Mucosa of descending colon (tissue), 3 donors: Measurements from ENCODE around the gene ARID1B. TPM values are rescaled to one million over a fixed set of nuclear protein-coding genes. Genes with fewer than 3 reads are reported as not detected.
A peak's percentile ranks its signal among the peaks of the same experiment; 100 is the strongest.

Experiments
- ATAC-seq: fragments of 200-7000 bp; cut with Tn5 transposase; one replicate; pipeline ENCODE4 v1.9.1; 2020; ENCODE audit warnings: mild to moderate bottlenecking, moderate library complexity
- DNase-seq, 3 donors: peaks; one replicate each; pipeline ENCODE4 v3.0.0-alpha.2; 2020
- H3K36me3 ChIP-seq: fragments of 200-600 bp; one replicate; pipeline ENCODE4 v1.8.0; 2021; ENCODE audit warnings: low read depth, mild to moderate bottlenecking
- H3K4me1 ChIP-seq: fragments of 200-600 bp; one replicate; pipeline ENCODE4 v1.8.0; 2021; ENCODE audit warnings: low read depth, mild to moderate bottlenecking
- H3K4me3 ChIP-seq: fragments of 200-600 bp; one replicate; pipeline ENCODE4 v1.8.0; 2021; ENCODE audit warnings: mild to moderate bottlenecking
- H3K9me3 ChIP-seq: fragments of 200-600 bp; one replicate; pipeline ENCODE4 v1.8.0; 2021; ENCODE audit warnings: mild to moderate bottlenecking
- CTCF ChIP-seq: fragments of 200-600 bp; IDR thresholded peaks from one replicate; pipeline ENCODE4 v1.8.0; 2022; ENCODE audit warnings: antibody characterized with exemption, mild to moderate bottlenecking
- intact Hi-C, 2 donors: fragments of 100-400 bp; cut with DNase I in 1 of 2; cut with micrococcal nuclease in 1 of 2; formaldehyde crosslinking; loops; one replicate each; pipeline versions ENCODE4 v1.11.0 to v1.11.1; 2022; cut with DNase I, micrococcal nuclease
- total RNA-seq, 3 donors: library from RNA; stranded (reverse); fragmentation: NEBNext Ultra II Directional in 2 of 3; extraction: Animal tissue kit (Norgen Biotek cat#: 25700) in 2 of 3; gene quantifications; one replicate each; pipeline versions ENCODE4 v1.2.1 to v1.2.4, GENCODE V29; 2021 to 2023
- donor health status: DM: no; HTN: no; CAD: no; lungs with moderate emphysema.
- donor health status: DM: no; HTN: no; CAD: no.
- donor health status: DM: no; HTN: yes; CAD: no.

Gene ARID1B
- total RNA-seq, 3 donors from 2014 or later = 71.8 to 102 (median 101) TPM

GRCh38 chr6:157019115-157019641 lies 242.0 kb downstream of the ARID1B start:
- intact Hi-C loops = no loop called here
- TF ChIP-seq CTCF = no peak
- H3K36me3 ChIP-seq = peaks cover 6% of the 10 kb centered on the region
- H3K4me3 ChIP-seq = no peak overlapping the region
- DNase-seq = no peak
- H3K4me1 ChIP-seq = peaks cover 12% of the 10 kb centered on the region
- no peaks in the 10 kb centered on the region for H3K9me3 ChIP-seq
- no peak for ATAC-seq

- Histone ChIP-seq H3K4me1 (peaks cover 12% of the 10 kb centered on the region), H3K4me3 (no peak overlapping the region), H3K36me3 (peaks cover 6% of the 10 kb centered on the region), H3K9me3 (no peaks in the 10 kb centered on the region)
- intact Hi-C loops = no loop called here
- TF ChIP-seq CTCF = no peak
- no peak for DNase-seq
- no peak for ATAC-seq
Observed at GRCh38 chr6:157019733-157020132, 242.6 kb downstream of the ARID1B start.

- DNase-seq = no peak
- Histone ChIP-seq H3K4me1 (peaks cover 12% of the 10 kb centered on the region), H3K4me3 (no peak overlapping the region), H3K36me3 (peaks cover 6% of the 10 kb centered on the region), H3K9me3 (no peaks in the 10 kb centered on the region)
- ATAC-seq = no peak
- intact Hi-C loops = no loop called here
- no peak for TF ChIP-seq CTCF
Observed at GRCh38 chr6:157020398-157020797, 243.2 kb downstream of the ARID1B start.

GRCh38 chr6:157020881-157021343 lies 243.7 kb downstream of the ARID1B start:
- H3K4me1 ChIP-seq = peaks cover 12% of the 10 kb centered on the region
- no peaks in the 10 kb centered on the region for H3K9me3 ChIP-seq
- intact Hi-C loops = no loop called here
- ATAC-seq (peak; percentile 45), DNase-seq (peak in 1 of 3 donors; percentile 69)
- no peak for TF ChIP-seq CTCF
- peak overlapping the region; percentile 39 for H3K4me3 ChIP-seq
- H3K36me3 ChIP-seq = peaks cover 6% of the 10 kb centered on the region

- Histone ChIP-seq H3K4me1 (peaks cover 12% of the 10 kb centered on the region), H3K9me3 (no peaks in the 10 kb centered on the region), H3K4me3 (peak overlapping the region; percentile 39), H3K36me3 (peaks cover 6% of the 10 kb centered on the region)
- ATAC-seq (peak; percentile 93), DNase-seq (peak; percentile 93 to 96 (median 94))
- intact Hi-C loops = no loop called here
- TF ChIP-seq CTCF = peak; percentile 20
Observed at GRCh38 chr6:157021344-157021992, 244.3 kb downstream of the ARID1B start.
